Measurements from ENCODE around the gene EYS. TPM values are rescaled to one million over a fixed set of nuclear protein-coding genes. Genes with fewer than 3 reads are reported as not detected.

EYS gene
- total and polyA plus RNA-seq, 8 donors, result 0.03 to 0.25 (median 0.13) TPM

DNA sequence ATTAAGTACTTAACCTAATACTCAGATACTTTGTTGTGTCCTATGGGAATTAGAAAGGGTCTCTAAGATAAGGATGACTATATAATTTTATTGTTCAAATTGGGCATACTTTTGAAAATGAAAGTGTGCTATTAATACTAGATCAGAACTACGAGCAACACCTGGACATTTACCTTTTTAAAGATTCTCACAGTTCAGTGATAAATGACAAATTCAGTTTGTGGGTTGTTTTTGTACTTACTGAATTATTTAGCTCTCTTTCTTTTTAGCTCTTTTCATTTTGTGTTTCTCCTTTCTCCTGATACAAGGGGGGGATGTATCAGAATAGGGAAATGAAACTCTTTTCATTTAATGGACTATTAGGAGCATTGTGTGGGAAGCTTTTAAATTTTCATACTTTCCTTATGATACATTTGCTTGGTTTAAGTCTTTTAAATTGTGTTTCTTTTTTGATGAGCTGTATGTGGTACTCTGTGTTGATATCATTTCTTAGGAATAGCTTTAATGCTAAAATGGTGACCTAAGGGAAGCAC lies 2023.9 kb downstream of the EYS start:
- Histone ChIP-seq H3K4me3 (no peak overlapping the region), H3K4me1 (peaks cover 0 to 10% (median 6%) of the 10 kb centered on the region in 3 donors), H3K36me3 (peaks cover 0 to 8% (median 8%) of the 10 kb centered on the region in 3 donors), H3K27me3 (no peaks in the 10 kb centered on the region), H3K9me3 (no peaks in the 10 kb centered on the region), H3K27ac (no peak overlapping the region)
- 82 to 84% methylated on average over 1 of the region's 1 CpG for WGBS, 2 donors
- DNase-seq (no peak), ATAC-seq (no peak), FAIRE-seq (no peak)
- TF ChIP-seq, protein P1, sequence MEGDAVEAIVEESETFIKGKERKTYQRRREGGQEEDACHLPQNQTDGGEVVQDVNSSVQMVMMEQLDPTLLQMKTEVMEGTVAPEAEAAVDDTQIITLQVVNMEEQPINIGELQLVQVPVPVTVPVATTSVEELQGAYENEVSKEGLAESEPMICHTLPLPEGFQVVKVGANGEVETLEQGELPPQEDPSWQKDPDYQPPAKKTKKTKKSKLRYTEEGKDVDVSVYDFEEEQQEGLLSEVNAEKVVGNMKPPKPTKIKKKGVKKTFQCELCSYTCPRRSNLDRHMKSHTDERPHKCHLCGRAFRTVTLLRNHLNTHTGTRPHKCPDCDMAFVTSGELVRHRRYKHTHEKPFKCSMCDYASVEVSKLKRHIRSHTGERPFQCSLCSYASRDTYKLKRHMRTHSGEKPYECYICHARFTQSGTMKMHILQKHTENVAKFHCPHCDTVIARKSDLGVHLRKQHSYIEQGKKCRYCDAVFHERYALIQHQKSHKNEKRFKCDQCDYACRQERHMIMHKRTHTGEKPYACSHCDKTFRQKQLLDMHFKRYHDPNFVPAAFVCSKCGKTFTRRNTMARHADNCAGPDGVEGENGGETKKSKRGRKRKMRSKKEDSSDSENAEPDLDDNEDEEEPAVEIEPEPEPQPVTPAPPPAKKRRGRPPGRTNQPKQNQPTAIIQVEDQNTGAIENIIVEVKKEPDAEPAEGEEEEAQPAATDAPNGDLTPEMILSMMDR (IDR thresholded peaks at IDR 0.05), result no peak
- intact Hi-C loops (cut with DNase I), result no loop called here

DNA sequence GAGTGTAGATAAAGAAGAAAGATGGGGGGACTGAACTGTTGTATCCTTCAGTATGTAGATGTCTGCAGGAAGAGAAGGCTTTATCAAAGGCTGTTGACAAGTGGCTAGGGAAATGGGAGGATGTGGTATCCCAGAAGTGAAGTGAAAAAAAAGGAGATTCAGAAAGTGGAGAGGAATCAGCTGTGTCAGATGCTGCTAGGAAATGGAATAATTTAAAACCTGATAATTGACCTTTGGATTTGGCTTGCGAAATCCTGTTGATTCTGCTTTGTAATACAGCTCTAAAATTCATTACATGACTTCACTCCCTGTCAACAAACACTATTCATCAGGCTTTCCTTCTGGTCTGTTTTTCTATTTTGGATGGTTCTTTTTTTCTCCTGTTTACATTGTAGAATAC lies 2029.7 kb downstream of the EYS start:
- Histone ChIP-seq H3K27me3 (no peaks in the 10 kb centered on the region), H3K4me3 (no peak overlapping the region), H3K4me1 (peaks cover 17 to 29% (median 18%) of the 10 kb centered on the region in 3 donors), H3K9me3 (no peaks in the 10 kb centered on the region), H3K27ac (peak overlapping the region in 2 of 4 donors; percentile 25 to 59), H3K36me3 (no peaks in the 10 kb centered on the region)
- 10 to 13% methylated on average over 1 of the region's 1 CpG for WGBS, 2 donors
- TF ChIP-seq, protein P1 (IDR thresholded peaks at IDR 0.05), result no peak
- DNase-seq (no peak), FAIRE-seq (no peak), ATAC-seq (peak; percentile 76 to 93 (median 84))
- intact Hi-C loops (cut with DNase I), result no loop called here

DNA sequence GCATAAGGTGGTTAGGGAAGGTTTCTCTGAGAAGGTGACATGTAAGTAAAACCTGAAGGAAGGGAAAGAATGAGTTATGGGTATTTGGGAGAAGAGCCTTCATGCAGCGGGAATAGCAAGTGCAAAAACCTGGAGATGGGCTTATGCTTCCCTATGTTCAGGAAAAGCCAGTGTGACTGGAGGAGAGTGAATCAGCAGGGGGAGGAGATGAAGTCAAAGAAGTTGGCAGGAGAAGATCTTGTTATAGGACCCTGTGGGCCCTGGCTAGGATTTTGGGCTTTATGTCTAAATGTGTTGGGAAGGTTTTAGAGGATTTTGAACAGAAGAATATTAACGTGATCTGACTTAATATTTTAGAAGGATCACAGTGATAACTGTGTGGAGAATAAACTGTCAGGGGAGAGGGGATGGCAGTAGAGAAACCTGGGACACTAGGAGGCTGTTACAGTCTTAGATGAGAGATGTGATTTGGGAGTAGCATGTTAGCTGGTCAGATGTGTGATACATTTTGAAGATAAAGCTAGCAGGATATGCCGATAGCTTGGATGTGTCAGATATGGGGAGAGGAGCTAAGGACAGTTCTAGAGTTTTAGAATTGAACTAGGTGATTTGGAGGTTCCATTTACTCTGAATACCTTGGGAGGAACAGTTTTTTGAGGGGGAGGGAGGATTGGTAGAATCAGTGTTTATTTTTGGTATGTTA lies 2030.5 kb downstream of the EYS start:
- H3K27me3 ChIP-seq, result no peaks in the 10 kb centered on the region
- peak overlapping the region in 2 of 4 donors; percentile 25 to 59 for H3K27ac ChIP-seq
- H3K9me3 ChIP-seq, result no peaks in the 10 kb centered on the region
- DNase-seq (no peak), FAIRE-seq (no peak), ATAC-seq (peak in 2 of 4 donors; percentile 10 to 45)
- TF ChIP-seq, protein P1 (IDR thresholded peaks at IDR 0.05), result no peak
- no peaks in the 10 kb centered on the region for H3K36me3 ChIP-seq
- 84 to 88% methylated on average over 3 of the region's 3 CpGs for WGBS, 2 donors
- no peak overlapping the region for H3K4me3 ChIP-seq
- intact Hi-C loops (cut with DNase I), result no loop called here
- peaks cover 17 to 29% (median 18%) of the 10 kb centered on the region in 3 donors for H3K4me1 ChIP-seq

DNA sequence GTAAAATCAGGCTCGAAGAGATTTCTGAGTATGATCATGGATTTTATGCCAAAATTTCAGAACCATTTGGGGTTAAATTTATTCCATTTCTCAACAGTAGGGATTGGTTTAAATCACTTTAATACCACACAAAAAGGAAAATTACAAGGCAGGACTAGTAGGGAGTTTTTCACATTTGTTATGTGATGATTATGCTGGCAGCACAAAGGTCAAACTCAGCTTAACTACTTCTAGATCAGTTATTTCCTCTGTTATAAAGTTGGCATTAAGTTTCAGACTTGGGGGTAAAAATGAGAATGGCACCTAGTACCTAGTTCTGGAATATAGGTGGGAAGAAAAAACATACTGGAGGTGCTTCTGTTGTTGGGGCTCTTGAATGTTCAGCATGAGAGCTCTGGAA lies 2031.9 kb downstream of the EYS start:
- H3K27ac ChIP-seq, result no peak overlapping the region
- intact Hi-C loops (cut with DNase I), result no loop called here
- no peaks in the 10 kb centered on the region for H3K36me3 ChIP-seq
- peaks cover 17 to 29% (median 18%) of the 10 kb centered on the region in 3 donors for H3K4me1 ChIP-seq
- DNase-seq (no peak), ATAC-seq (no peak), FAIRE-seq (no peak)
- TF ChIP-seq, protein P1 (IDR thresholded peaks at IDR 0.05), result no peak
- H3K27me3 ChIP-seq, result no peaks in the 10 kb centered on the region
- H3K9me3 ChIP-seq, result no peaks in the 10 kb centered on the region
- 65 to 76% methylated on average over 1 of the region's 1 CpG for WGBS, 2 donors
- no peak overlapping the region for H3K4me3 ChIP-seq

DNA sequence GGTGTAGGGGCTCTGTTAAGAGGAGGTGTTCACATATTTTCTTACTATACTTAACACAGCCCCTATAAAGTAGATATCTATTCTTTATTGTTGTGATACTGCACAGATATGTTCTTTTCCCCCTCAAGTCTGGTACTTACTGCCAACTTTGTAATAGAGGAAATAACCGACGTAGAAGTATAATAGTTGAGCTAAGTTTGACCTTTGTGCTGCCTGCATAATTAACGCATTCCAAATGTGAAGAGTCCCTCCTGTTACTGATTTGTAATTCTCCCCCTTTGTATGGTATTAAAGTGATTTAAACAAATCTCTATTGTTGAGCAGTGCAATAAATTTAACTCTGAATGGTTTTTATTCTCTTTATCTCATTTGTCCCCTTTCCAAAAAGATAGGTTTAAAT lies 2032.4 kb downstream of the EYS start:
- TF ChIP-seq, protein P1 (IDR thresholded peaks at IDR 0.05), result no peak
- Histone ChIP-seq H3K4me1 (peaks cover 17 to 29% (median 18%) of the 10 kb centered on the region in 3 donors), H3K27me3 (no peaks in the 10 kb centered on the region), H3K9me3 (no peaks in the 10 kb centered on the region), H3K4me3 (no peak overlapping the region), H3K27ac (no peak overlapping the region), H3K36me3 (no peaks in the 10 kb centered on the region)
- ATAC-seq, result no peak
- intact Hi-C loops (cut with DNase I), result no loop called here
- DNase-seq, result no peak
- WGBS, 2 donors, result 35 to 43% methylated on average over 3 of the region's 3 CpGs
- FAIRE-seq, result no peak
